Lower lobe of right lung (tissue), 2 donors: ENCODE data around the gene TRPC4AP. TPM values are rescaled to one million over a fixed set of nuclear protein-coding genes. Genes with fewer than 3 reads are reported as not detected.
"Not testable (repeated sequence)": the region's sequence is repeated elsewhere in the genome, so short reads cannot be mapped to it uniquely, and the experiment has no call there.

ENCODE experiments used
- ATAC-seq, 2 donors: fragments of 200-7000 bp; cut with Tn5 transposase; one replicate each; pipeline ENCODE4 v1.9.1; 2020 to 2022; ENCODE audit warnings: mild to moderate bottlenecking in 2 of 2, moderate library complexity in 2 of 2
- DNase-seq: peaks from one replicate; pipeline ENCODE4 v3.0.0-alpha.2; 2020
- H3K27ac ChIP-seq: fragments of 200-600 bp; one replicate; pipeline ENCODE4 v1.8.0; 2022
- H3K27me3 ChIP-seq: fragments of 200-600 bp; one replicate; pipeline ENCODE4 v1.8.0; 2022; ENCODE audit warnings: low read depth
- H3K36me3 ChIP-seq: fragments of 200-600 bp; one replicate; pipeline ENCODE4 v1.8.0; 2022; ENCODE audit warnings: mild to moderate bottlenecking
- H3K4me1 ChIP-seq: fragments of 200-600 bp; one replicate; pipeline ENCODE4 v1.8.0; 2022
- H3K4me3 ChIP-seq: fragments of 200-600 bp; one replicate; pipeline ENCODE4 v1.8.0; 2022; ENCODE audit warnings: mild to moderate bottlenecking
- H3K9me3 ChIP-seq: fragments of 200-600 bp; one replicate; pipeline ENCODE4 v1.8.0; 2022
- CTCF ChIP-seq: fragments of 200-600 bp; IDR thresholded peaks from one replicate; pipeline ENCODE4 v1.8.0; 2022; ENCODE audit warnings: antibody characterized with exemption, mild to moderate bottlenecking
- intact Hi-C: fragments of 100-400 bp; cut with DNase I; formaldehyde crosslinking; loops from one replicate; pipeline ENCODE4 v1.11.0; 2022
- total RNA-seq: library from RNA; stranded (reverse); fragmentation: NEBNext Ultra II Directional; extraction: Animal tissue kit (Norgen Biotek cat#: 25700); gene quantifications from one replicate; pipeline ENCODE4 v1.2.1, GENCODE V29; 2021
- donor health status: DM: no; HTN: yes; CAD: no; lungs with severe emphysema.

TRPC4AP gene
- total RNA-seq, 1 donor from 2014 or later: 63.2 TPM

GRCh38 chr20:35060168-35060567, 32.4 kb downstream of the TRPC4AP start:
- no peaks in the 10 kb centered on the region for H3K9me3 ChIP-seq
- peaks cover 2% of the 10 kb centered on the region for H3K4me1 ChIP-seq
- no peak for ATAC-seq
- no peak for TF ChIP-seq CTCF
- peaks cover 8% of the 10 kb centered on the region for H3K36me3 ChIP-seq
- no peak for DNase-seq
- intact Hi-C loops: no loop called here
- no peaks in the 10 kb centered on the region for H3K27me3 ChIP-seq
- no peak overlapping the region for H3K27ac ChIP-seq
- H3K4me3 ChIP-seq: no peak overlapping the region

GRCh38 chr20:35059612-35060011, 33.0 kb downstream of the TRPC4AP start:
- no peak overlapping the region for H3K4me3 ChIP-seq
- ATAC-seq (no peak), DNase-seq (no peak)
- intact Hi-C loops: no loop called here
- H3K9me3 ChIP-seq: no peaks in the 10 kb centered on the region
- H3K27ac ChIP-seq: no peak overlapping the region
- peaks cover 10% of the 10 kb centered on the region for H3K36me3 ChIP-seq
- H3K4me1 ChIP-seq: peaks cover 6% of the 10 kb centered on the region
- no peaks in the 10 kb centered on the region for H3K27me3 ChIP-seq
- TF ChIP-seq CTCF: no peak

DNA sequence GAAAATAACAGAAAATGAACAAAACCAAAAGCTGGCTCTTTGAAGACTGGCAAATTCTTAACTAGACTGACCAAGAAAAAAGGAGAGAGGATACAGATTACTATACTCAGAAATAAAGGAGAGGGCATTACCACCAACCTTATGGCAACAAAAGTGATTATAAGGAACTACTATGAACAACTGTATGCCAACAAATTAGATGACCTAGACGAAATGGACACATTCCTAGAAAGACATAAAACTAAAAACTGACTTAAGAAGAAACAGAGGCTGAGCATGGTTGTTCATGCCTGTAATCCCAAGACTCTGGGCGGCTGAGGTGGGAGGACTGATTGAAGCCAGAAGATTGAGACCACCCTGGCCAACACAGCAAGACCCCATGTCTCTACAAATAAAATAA, 33.5 kb downstream of the TRPC4AP start:
- ATAC-seq (no peak), DNase-seq (no peak)
- TF ChIP-seq CTCF: no peak
- no peaks in the 10 kb centered on the region for H3K9me3 ChIP-seq
- no peaks in the 10 kb centered on the region for H3K27me3 ChIP-seq
- H3K36me3 ChIP-seq: peaks cover 15% of the 10 kb centered on the region
- H3K4me3 ChIP-seq: no peak overlapping the region
- intact Hi-C loops: no loop called here
- no peak overlapping the region for H3K27ac ChIP-seq
- peaks cover 9% of the 10 kb centered on the region for H3K4me1 ChIP-seq

DNA sequence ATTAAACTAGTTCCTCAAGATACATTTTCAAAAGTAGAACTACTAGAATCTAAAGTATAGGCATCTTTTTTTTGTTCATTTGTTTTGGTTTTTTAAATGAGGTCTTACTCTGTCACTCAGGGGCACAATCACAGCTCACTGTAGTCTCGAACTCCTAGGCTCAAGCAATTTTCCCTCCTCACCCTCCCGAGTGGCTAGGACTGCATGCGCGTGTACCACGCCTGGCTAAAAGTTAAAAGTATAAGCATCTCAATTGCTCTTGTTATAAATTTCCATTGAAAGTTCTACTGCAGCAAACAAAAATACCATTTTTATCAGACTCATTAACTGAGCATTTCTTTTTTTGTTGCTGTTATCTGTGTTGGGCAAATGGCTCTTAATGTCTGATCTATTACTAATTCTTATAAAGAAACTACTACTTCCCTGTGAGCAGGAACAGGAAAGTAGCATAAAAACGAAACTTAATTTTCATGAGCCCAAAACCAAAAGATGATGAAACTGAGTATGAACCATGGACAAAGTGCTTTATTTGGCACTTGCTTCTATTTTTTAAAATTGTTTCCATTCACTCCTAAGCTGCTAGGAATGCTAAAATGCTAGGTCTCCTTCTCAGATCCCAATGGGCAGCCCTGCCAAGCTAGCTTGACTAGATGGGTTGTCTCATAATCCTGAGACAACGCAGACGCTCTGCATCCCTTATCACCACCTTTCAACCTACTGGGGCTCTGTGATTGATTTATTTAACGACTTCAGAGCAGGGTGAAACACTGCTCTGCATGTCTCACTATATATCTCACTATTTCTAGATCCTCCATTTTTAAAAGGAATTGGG, 36.9 kb downstream of the TRPC4AP start:
- Histone ChIP-seq H3K4me3 (no peak overlapping the region), H3K9me3 (no peaks in the 10 kb centered on the region), H3K4me1 (peaks cover 9% of the 10 kb centered on the region), H3K36me3 (peaks cover 17% of the 10 kb centered on the region), H3K27ac (no peak overlapping the region), H3K27me3 (no peaks in the 10 kb centered on the region)
- TF ChIP-seq CTCF: no peak
- ATAC-seq: no peak
- DNase-seq: no peak
- intact Hi-C loops: no loop called here

- DNase-seq (no peak), ATAC-seq (no peak)
- TF ChIP-seq CTCF: no peak
- no peak overlapping the region for H3K4me3 ChIP-seq
- H3K27me3 ChIP-seq: no peaks in the 10 kb centered on the region
- peaks cover 24% of the 10 kb centered on the region for H3K36me3 ChIP-seq
- no peak overlapping the region for H3K27ac ChIP-seq
- no peaks in the 10 kb centered on the region for H3K9me3 ChIP-seq
- H3K4me1 ChIP-seq: peaks cover 9% of the 10 kb centered on the region
- intact Hi-C loops: no loop called here
These were observed 37.8 kb downstream of the TRPC4AP start for GRCh38 chr20:35054814-35055213.

DNA sequence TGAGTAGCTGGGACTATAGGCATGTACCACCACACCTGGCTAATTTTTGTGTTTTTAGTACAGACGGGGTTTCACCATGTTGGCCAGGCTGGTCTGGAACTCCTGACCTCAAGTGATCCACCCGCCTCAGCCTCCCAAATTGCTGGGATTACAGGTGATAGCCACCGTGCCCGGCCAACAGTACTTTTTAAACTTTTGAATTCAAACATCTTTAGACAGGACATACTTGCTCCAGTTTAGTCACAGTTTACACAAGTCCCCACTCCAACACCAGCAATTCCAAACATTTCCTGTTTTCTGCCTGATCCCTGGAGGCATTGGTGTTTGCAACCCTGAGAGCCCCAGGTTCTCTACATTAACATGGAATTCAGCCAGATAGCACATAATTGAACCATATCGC, 40.0 kb downstream of the TRPC4AP start:
- peaks cover 46% of the 10 kb centered on the region for H3K36me3 ChIP-seq
- H3K27me3 ChIP-seq, intact Hi-C loops, H3K4me1 ChIP-seq, H3K27ac ChIP-seq, DNase-seq, H3K9me3 ChIP-seq, H3K4me3 ChIP-seq: not testable (repeated sequence)
- peak; percentile 56 to 80 for ATAC-seq
